K562 (cell line): Measurements from ENCODE around the gene PIGB. TPM values are rescaled to one million over a fixed set of nuclear protein-coding genes. Genes with fewer than 3 reads are reported as not detected.

Experiments
- ATAC-seq: fragments of 200-7000 bp; cut with Tn5 transposase; 3 replicates; pipeline ENCODE4 v1.9.1; 2020; ENCODE audit warnings: moderate library complexity
- BruUV-seq: library from RNA; stranded (reverse); fragments of 400-500 nt; replicated peaks from 2 replicates; lab custom pipeline; 2021; lab: Mats Ljungman, UMichigan
- CTCF ChIA-PET: fragments of 300-600 bp; formaldehyde crosslinking; extraction: SDS; loops from one replicate; lab custom pipeline; 2021; ENCODE audit warnings: low intra/inter-chr PET ratio; lab: Yijun Ruan, JAX
- POLR2A ChIA-PET: fragments of 300-600, 350-650 bp; sonication (Branson Sonifier 250); formaldehyde crosslinking; extraction: SDS; loops from one replicate; lab custom pipeline; 2021; ENCODE audit warnings: antibody characterized with exemption, inconsistent platforms; lab: Yijun Ruan, JAX
- DNase-seq, 4 experiments: peaks; one replicate each; pipeline versions ENCODE4 v3.0.0 to v3.0.0-alpha.2; 2011 to 2018; ENCODE audit warnings: low spot score in 3 of 4, mixed read lengths in 3 of 4; ENCODE audit errors: extremely low read depth in 1 of 4
- FAIRE-seq: peaks from 2 replicates; lab custom pipeline; 2011; peaks lifted over from hg19 to GRCh38; lab: Jason Lieb, UNC
- H2AFZ ChIP-seq: 2 replicates; pipeline ENCODE4 v1.6.0; 2011; ENCODE audit warnings: low read depth, low read length, control low read depth, inconsistent platforms
- H3K27ac ChIP-seq: fragments of 200-600 bp; 3 replicates; pipeline ENCODE4 v1.8.0; 2011; ENCODE audit warnings: low read depth, mild to moderate bottlenecking, control low read depth, inconsistent platforms, low read length, moderate library complexity, mixed read lengths; ENCODE audit errors: extremely low read depth
- H3K27me3 ChIP-seq, 2 experiments: fragments of 300-600 bp in 1 of 2; 2 replicates in 1 of 2; 3 replicates in 1 of 2; pipeline versions ENCODE4 v1.6.0 to v1.8.0; 2011; ENCODE audit warnings: inconsistent platforms in 2 of 2, low read length in 2 of 2, mild to moderate bottlenecking in 1 of 2, mixed read lengths in 1 of 2, moderate library complexity in 1 of 2; ENCODE audit not compliant: control insufficient read depth in 2 of 2, insufficient read depth in 2 of 2
- H3K36me3 ChIP-seq: fragments of 300-600 bp; 3 replicates; pipeline ENCODE4 v1.8.0; 2011; ENCODE audit warnings: mild to moderate bottlenecking, low read length, inconsistent platforms; ENCODE audit not compliant: control insufficient read depth, insufficient read depth
- H3K4me1 ChIP-seq, 2 experiments: fragments of 200-600 bp in 1 of 2; replicated peaks in 1 of 2; 2 replicates in 1 of 2; 3 replicates in 1 of 2; pipeline versions ENCODE4 v1.5.1 to v1.8.0; 2011; ENCODE audit warnings: inconsistent platforms in 2 of 2, low read length in 2 of 2, mild to moderate bottlenecking in 1 of 2, mixed read lengths in 1 of 2, moderate library complexity in 1 of 2; ENCODE audit not compliant: control insufficient read depth in 2 of 2, insufficient read depth in 2 of 2
- H3K4me2 ChIP-seq: 2 replicates; pipeline ENCODE4 v1.6.1; 2011; ENCODE audit warnings: low read length, control low read depth, inconsistent platforms, mixed read lengths; ENCODE audit not compliant: insufficient read depth
- H3K4me3 ChIP-seq: fragments of 200-600 bp; sonication (generic), shearing (Covaris generic); 2 replicates; pipeline ENCODE4 v1.5.1; 2016; ENCODE audit warnings: control low read depth, inconsistent platforms
- H3K79me2 ChIP-seq: fragments of 200-600 bp; 3 replicates; pipeline ENCODE4 v1.8.0; 2011; ENCODE audit warnings: low read length, inconsistent platforms; ENCODE audit not compliant: control insufficient read depth, insufficient read depth
- H3K9ac ChIP-seq, 2 experiments: 2 replicates each; pipeline versions ENCODE4 v1.6.0 to v1.6.1; 2011; ENCODE audit warnings: low read depth in 2 of 2, low read length in 2 of 2, control low read depth in 1 of 2, inconsistent platforms in 1 of 2, mild to moderate bottlenecking in 1 of 2, mixed read lengths in 1 of 2; ENCODE audit not compliant: insufficient read depth in 1 of 2
- H3K9me1 ChIP-seq: one replicate; pipeline ENCODE4 v1.6.0; 2011; ENCODE audit warnings: inconsistent platforms, mild to moderate bottlenecking, low read length, moderate library complexity; ENCODE audit not compliant: control insufficient read depth, insufficient read depth
- H3K9me3 ChIP-seq: replicated peaks from 2 replicates; pipeline ENCODE4 v1.5.1; 2011; ENCODE audit warnings: low read depth, low read length, inconsistent platforms; ENCODE audit not compliant: control insufficient read depth, insufficient read depth
- H4K20me1 ChIP-seq: replicated peaks from 2 replicates; pipeline ENCODE4 v1.6.1; 2011; ENCODE audit warnings: low read length, inconsistent platforms, mixed read lengths; ENCODE audit not compliant: control insufficient read depth, insufficient read depth
- CBX5 ChIP-seq: IDR thresholded peaks from 2 replicates; pipeline ENCODE4 v1.6.1; 2014; ENCODE audit warnings: low read depth, borderline replicate concordance
- E2F8 ChIP-seq: fragments of 450-650 bp; IDR thresholded peaks from 2 replicates; pipeline ENCODE4 v1.7.1; 2018; ENCODE audit warnings: mild to moderate bottlenecking, low read depth; ENCODE audit not compliant: partially characterized antibody
- EHMT2 ChIP-seq: fragments of 450-650 bp; IDR thresholded peaks from 2 replicates; pipeline ENCODE4 v1.6.1; 2018; ENCODE audit warnings: antibody characterized with exemption
- HOXB6 ChIP-seq: fragments of 250-450 bp; sonication (Bioruptor Pico); IDR thresholded peaks from 2 replicates; pipeline ENCODE4 v1.5.1; 2022; ENCODE audit warnings: mild to moderate bottlenecking, borderline replicate concordance
- LCOR ChIP-seq: sonication (generic); formaldehyde crosslinking; IDR thresholded peaks from 2 replicates; pipeline ENCODE4 v1.8.0; 2022; ENCODE audit warnings: mild to moderate bottlenecking, missing genetic modification reagents
- NCOA1 ChIP-seq: fragments of 450-650 bp; IDR thresholded peaks from 2 replicates; pipeline ENCODE4 v1.6.1; 2016; ENCODE audit warnings: low read depth
- RBM22 ChIP-seq: fragments of 200-400 bp; formaldehyde crosslinking; IDR thresholded peaks from 2 replicates; pipeline ENCODE4 v1.6.1; 2018; ENCODE audit warnings: low read length, low read depth; ENCODE audit not compliant: poor library complexity, severe bottlenecking
- TFAP4 ChIP-seq: sonication (generic); formaldehyde crosslinking; IDR thresholded peaks from 2 replicates; pipeline ENCODE4 v1.8.0; 2022; ENCODE audit warnings: missing genetic modification reagents, mild to moderate bottlenecking, moderate library complexity, borderline replicate concordance
- ZFP30 ChIP-seq: fragments of 250-450 bp; sonication (Bioruptor Pico); IDR thresholded peaks from 2 replicates; pipeline ENCODE4 v1.8.0; 2022; ENCODE audit warnings: moderate library complexity, mild to moderate bottlenecking, inconsistent platforms, borderline replicate concordance
- WGBS: fragments of 100-300 bp; shearing (Covaris generic); methylation state at CpG from one replicate; pipeline ENCODE4 v1.1.6; 2016; ENCODE audit warnings: low coverage, mixed read lengths; ENCODE audit not compliant: insufficient coverage; ENCODE audit errors: missing lambda C conversion rate; 5-methylcytosine and 5-hydroxymethylcytosine counted together
- in situ Hi-C: fragments of 300-500 bp; cut with MboI; formaldehyde crosslinking; loops from 4 replicates; pipeline ENCODE4 v1.15.0; 2018; ENCODE audit warnings: inconsistent platforms, mixed read lengths
- intact Hi-C: fragments of 100-400 bp; cut with micrococcal nuclease; formaldehyde crosslinking; loops from 2 replicates; pipeline ENCODE4 v1.14.2; 2022
- polyA plus RNA-seq, 8 experiments: library from polyadenylated mRNA; depleted of rRNA in 4 of 8; stranded (reverse) in 5 of 8; unstranded in 3 of 8; fragments of >200 nt; fragmentation: Nextera tagmentation in 2 of 8; fragmentation: Illumina TruSeq in 1 of 8; extraction: Ambion mirVana in 2 of 8; extraction: Trizol in 1 of 8; gene quantifications; 2 replicates each; pipeline versions ENCODE4 v1.2.1 to v1.2.3, GENCODE V29; 2011 to 2014; ENCODE audit warnings: inconsistent platforms in 1 of 8, missing spikeins in 1 of 8
- total RNA-seq, 7 experiments: library from RNA; depleted of rRNA in 6 of 7; stranded (reverse); fragments of >200 nt in 6 of 7; fragmentation: Illumina TruSeq in 2 of 7; extraction: Trizol in 2 of 7; gene quantifications; 2 replicates each; pipeline versions ENCODE4 v1.2.1 to v1.2.3, GENCODE V29; 2011 to 2021; ENCODE audit warnings: low replicate concordance in 1 of 7
- TF ChIP-seq, protein P1 (sequence below): fragments of 450-650 bp; IDR thresholded peaks from 2 replicates; pipeline ENCODE4 v1.7.0; 2016; ENCODE audit warnings: borderline replicate concordance
- TF ChIP-seq, protein P2 (sequence below), 2 experiments: fragments of 450-650 bp in 1 of 2; sonication (generic) in 1 of 2; formaldehyde crosslinking; conservative IDR thresholded peaks; 2 replicates each; pipeline versions ENCODE4 v1.4.0 to v1.8.1; 2020 to 2022; ENCODE audit warnings: mild to moderate bottlenecking in 1 of 2, missing genetic modification reagents in 1 of 2

The PIGB gene
- total and polyA plus RNA-seq, 9 of the 15 experiments (the other 6 are each of a cell fraction or from before 2014, with no cell fraction given), result 9.9 to 32.3 (median 18.2) TPM

GRCh38 chr15:55286442-55287189, 32.4 kb upstream of the PIGB start (continued):
- TF ChIP-seq EHMT2, result 0 out of 2 replicates have a peak, but pooled peaks have one; percentile 29

- Histone ChIP-seq H3K27me3 (no peaks in the 10 kb centered on the region), H3K4me2 (peak overlapping the region; percentile 85), H3K4me3 (peak overlapping the region; percentile 88), H2AFZ (peak overlapping the region; percentile 98; the same call in 1 of the 2 replicates), H3K9ac (peak overlapping the region; percentile 70 to 82), H3K36me3 (peaks cover 24% of the 10 kb centered on the region), H3K9me3 (no peaks in the 10 kb centered on the region), H3K9me1 (no peaks in the 10 kb centered on the region), H3K27ac (peak overlapping the region; percentile 94), H3K4me1 (peaks cover 19 to 45% of the 10 kb centered on the region in 2 experiments), H4K20me1 (peaks cover 3% of the 10 kb centered on the region; the same call in 1 of the 2 replicates), H3K79me2 (peaks cover 68% of the 10 kb centered on the region)
- POLR2A ChIA-PET, result interaction anchor here (0.7 to 1.7 kb wide), 3 partner anchors 10 to 120 kb away, joined by 3 to 4 read pairs (median 3); partner anchors contain the start of genes CCPG1 and PIERCE2
- 7% methylated on average over 8 of the region's 8 CpGs for WGBS
- in situ Hi-C loops (loop anchor here (5.0 kb wide), 1 partner anchor 71 kb away; no protein-coding TSS in a partner anchor), intact Hi-C loops (loop anchor here (2.0 to 5.0 kb wide), 2 partner anchors 91 to 117 kb away; partner anchors contain the start of gene RSL24D1)
- CTCF ChIA-PET, result interaction anchor here (3.3 kb wide), 1 partner anchor 70 kb away, joined by 36 read pairs; no protein-coding TSS in a partner anchor
- TSS peak; percentile 30 for BruUV-seq
- no peak for FAIRE-seq
- no peak for ATAC-seq
- no peak for DNase-seq
- TF ChIP-seq, protein P1, sequence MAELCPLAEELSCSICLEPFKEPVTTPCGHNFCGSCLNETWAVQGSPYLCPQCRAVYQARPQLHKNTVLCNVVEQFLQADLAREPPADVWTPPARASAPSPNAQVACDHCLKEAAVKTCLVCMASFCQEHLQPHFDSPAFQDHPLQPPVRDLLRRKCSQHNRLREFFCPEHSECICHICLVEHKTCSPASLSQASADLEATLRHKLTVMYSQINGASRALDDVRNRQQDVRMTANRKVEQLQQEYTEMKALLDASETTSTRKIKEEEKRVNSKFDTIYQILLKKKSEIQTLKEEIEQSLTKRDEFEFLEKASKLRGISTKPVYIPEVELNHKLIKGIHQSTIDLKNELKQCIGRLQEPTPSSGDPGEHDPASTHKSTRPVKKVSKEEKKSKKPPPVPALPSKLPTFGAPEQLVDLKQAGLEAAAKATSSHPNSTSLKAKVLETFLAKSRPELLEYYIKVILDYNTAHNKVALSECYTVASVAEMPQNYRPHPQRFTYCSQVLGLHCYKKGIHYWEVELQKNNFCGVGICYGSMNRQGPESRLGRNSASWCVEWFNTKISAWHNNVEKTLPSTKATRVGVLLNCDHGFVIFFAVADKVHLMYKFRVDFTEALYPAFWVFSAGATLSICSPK, result 0 out of 2 replicates have a peak, but pooled peaks have one; percentile 29
- no peak for TF ChIP-seq RBM22
- TF ChIP-seq HOXB6, result no peak
- no peak for TF ChIP-seq TFAP4 (CRISPR knock-in tag)
- TF ChIP-seq LCOR (CRISPR knock-in tag), result no peak
- no peak for TF ChIP-seq ZFP30 (CRISPR knock-in tag)
- no peak for TF ChIP-seq NCOA1
- TF ChIP-seq CBX5, result no peak
- TF ChIP-seq, protein P2, sequence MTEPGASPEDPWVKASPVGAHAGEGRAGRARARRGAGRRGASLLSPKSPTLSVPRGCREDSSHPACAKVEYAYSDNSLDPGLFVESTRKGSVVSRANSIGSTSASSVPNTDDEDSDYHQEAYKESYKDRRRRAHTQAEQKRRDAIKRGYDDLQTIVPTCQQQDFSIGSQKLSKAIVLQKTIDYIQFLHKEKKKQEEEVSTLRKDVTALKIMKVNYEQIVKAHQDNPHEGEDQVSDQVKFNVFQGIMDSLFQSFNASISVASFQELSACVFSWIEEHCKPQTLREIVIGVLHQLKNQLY (CRISPR knock-in tag; conservative IDR thresholded peaks at IDR 0.05), result no peak
- no peak for TF ChIP-seq E2F8
Observed at GRCh38 chr15:55288006-55288717, 30.9 kb upstream of the PIGB start.
